Mucosa of descending colon (tissue), 3 donors: ENCODE results near the gene TCEAL8. TPM values are rescaled to one million over a fixed set of nuclear protein-coding genes. Genes with fewer than 3 reads are reported as not detected.
"Not testable (repeated sequence)": the region's sequence is repeated elsewhere in the genome, so short reads cannot be mapped to it uniquely, and the experiment has no call there.

Source experiments
- ATAC-seq: fragments of 200-7000 bp; cut with Tn5 transposase; one replicate; pipeline ENCODE4 v1.9.1; 2020; ENCODE audit warnings: mild to moderate bottlenecking, moderate library complexity
- DNase-seq, 3 donors: peaks; one replicate each; pipeline ENCODE4 v3.0.0-alpha.2; 2020
- H3K36me3 ChIP-seq: fragments of 200-600 bp; one replicate; pipeline ENCODE4 v1.8.0; 2021; ENCODE audit warnings: low read depth, mild to moderate bottlenecking
- H3K4me1 ChIP-seq: fragments of 200-600 bp; one replicate; pipeline ENCODE4 v1.8.0; 2021; ENCODE audit warnings: low read depth, mild to moderate bottlenecking
- H3K4me3 ChIP-seq: fragments of 200-600 bp; one replicate; pipeline ENCODE4 v1.8.0; 2021; ENCODE audit warnings: mild to moderate bottlenecking
- H3K9me3 ChIP-seq: fragments of 200-600 bp; one replicate; pipeline ENCODE4 v1.8.0; 2021; ENCODE audit warnings: mild to moderate bottlenecking
- intact Hi-C, 2 donors: fragments of 100-400 bp; cut with DNase I in 1 of 2; cut with micrococcal nuclease in 1 of 2; formaldehyde crosslinking; loops; one replicate each; pipeline versions ENCODE4 v1.11.0 to v1.11.1; 2022; cut with DNase I, micrococcal nuclease
- total RNA-seq, 3 donors: library from RNA; stranded (reverse); fragmentation: NEBNext Ultra II Directional in 2 of 3; extraction: Animal tissue kit (Norgen Biotek cat#: 25700) in 2 of 3; gene quantifications; one replicate each; pipeline versions ENCODE4 v1.2.1 to v1.2.4, GENCODE V29; 2021 to 2023
- TF ChIP-seq, protein P1 (sequence below): fragments of 200-600 bp; IDR thresholded peaks from one replicate; pipeline ENCODE4 v1.8.0; 2022; ENCODE audit warnings: antibody characterized with exemption, mild to moderate bottlenecking
- donor health status: DM: no; HTN: no; CAD: no; lungs with moderate emphysema.
- donor health status: DM: no; HTN: no; CAD: no.
- donor health status: DM: no; HTN: yes; CAD: no.

The TCEAL8 gene
- total RNA-seq, 3 donors from 2014 or later = 24.4 to 43.0 (median 31.2) TPM

DNA sequence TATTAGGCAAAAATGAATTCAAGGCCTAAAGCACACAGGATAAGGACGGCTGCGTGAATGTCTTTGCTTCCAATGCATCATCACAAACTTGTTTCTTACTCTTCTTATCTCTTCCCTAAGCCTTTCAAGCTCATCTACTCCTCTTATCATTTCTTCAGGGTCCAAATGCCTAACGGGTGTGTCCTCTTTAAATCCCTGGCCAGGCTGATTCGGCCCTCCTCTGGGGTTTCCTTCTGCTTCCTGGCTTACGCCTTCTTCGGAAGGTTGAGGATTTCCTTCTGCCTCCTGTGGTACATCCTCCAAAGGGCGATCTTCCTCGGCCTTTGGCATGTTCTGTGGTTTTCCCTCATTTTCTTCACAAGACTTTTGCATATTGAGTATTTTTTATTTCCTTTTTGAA lies 1.3 kb downstream of the TCEAL8 start:
- DNase-seq (peak in 1 of 3 donors; percentile 27), ATAC-seq (no peak)
- intact Hi-C loops = no loop called here
- no peak overlapping the region for H3K4me3 ChIP-seq
- no peaks in the 10 kb centered on the region for H3K36me3 ChIP-seq
- TF ChIP-seq, protein P1, sequence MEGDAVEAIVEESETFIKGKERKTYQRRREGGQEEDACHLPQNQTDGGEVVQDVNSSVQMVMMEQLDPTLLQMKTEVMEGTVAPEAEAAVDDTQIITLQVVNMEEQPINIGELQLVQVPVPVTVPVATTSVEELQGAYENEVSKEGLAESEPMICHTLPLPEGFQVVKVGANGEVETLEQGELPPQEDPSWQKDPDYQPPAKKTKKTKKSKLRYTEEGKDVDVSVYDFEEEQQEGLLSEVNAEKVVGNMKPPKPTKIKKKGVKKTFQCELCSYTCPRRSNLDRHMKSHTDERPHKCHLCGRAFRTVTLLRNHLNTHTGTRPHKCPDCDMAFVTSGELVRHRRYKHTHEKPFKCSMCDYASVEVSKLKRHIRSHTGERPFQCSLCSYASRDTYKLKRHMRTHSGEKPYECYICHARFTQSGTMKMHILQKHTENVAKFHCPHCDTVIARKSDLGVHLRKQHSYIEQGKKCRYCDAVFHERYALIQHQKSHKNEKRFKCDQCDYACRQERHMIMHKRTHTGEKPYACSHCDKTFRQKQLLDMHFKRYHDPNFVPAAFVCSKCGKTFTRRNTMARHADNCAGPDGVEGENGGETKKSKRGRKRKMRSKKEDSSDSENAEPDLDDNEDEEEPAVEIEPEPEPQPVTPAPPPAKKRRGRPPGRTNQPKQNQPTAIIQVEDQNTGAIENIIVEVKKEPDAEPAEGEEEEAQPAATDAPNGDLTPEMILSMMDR = no peak
- H3K9me3 ChIP-seq = no peaks in the 10 kb centered on the region
- H3K4me1 ChIP-seq = no peaks in the 10 kb centered on the region

DNA sequence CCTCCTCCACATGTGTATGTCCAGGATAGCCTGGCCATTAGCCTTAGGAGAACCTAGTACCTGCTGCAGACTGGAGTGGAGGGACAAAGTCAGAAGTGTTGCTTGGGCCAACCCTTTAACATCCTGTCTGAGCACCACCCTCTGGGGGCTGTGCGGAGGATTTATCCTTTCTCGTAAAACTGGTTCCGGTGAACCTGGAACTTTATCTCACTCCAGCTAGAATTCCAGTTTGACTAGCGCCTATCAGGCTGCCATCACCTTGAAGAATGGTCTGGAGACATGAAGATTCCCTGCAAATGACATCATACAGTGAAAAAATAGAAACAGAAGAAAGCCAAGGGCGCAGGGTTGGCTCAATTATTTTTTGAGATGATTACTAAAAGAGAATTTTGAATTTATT lies 4.0 kb downstream of the TCEAL8 start:
- no peaks in the 10 kb centered on the region for H3K36me3 ChIP-seq
- no peak for ATAC-seq
- intact Hi-C loops = no loop called here

DNA sequence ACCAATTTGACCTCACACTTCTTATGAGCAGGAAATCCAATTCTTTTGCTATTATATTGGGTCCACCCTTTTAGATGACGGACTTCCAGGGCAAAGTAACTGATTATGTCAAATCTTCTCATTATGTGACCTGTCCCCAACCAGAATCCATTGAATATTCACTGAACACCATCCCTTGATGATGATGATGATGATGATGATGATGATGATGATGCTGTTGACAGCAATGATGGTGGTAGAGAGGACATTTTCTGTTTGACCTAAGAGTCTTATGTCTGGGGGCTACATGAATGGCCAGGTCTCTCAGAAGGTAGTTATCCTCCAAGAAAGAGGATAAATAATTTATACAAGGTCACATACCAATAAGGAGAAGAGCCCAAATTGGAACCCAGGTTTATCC lies 5.2 kb downstream of the TCEAL8 start:
- no peaks in the 10 kb centered on the region for H3K36me3 ChIP-seq
- DNase-seq (no peak), ATAC-seq (no peak)
- H3K9me3 ChIP-seq = no peaks in the 10 kb centered on the region
- H3K4me3 ChIP-seq = no peak overlapping the region
- intact Hi-C loops = loop anchor here in 1 of 2 donors (5.0 kb wide), 1 partner anchor 38 kb away; no protein-coding TSS in a partner anchor
- no peaks in the 10 kb centered on the region for H3K4me1 ChIP-seq
- TF ChIP-seq, protein P1 = no peak

More for the DNA sequence above, 4.0 kb downstream of the TCEAL8 start:
- TF ChIP-seq, protein P1 = no peak
- no peaks in the 10 kb centered on the region for H3K4me1 ChIP-seq
- no peak overlapping the region for H3K4me3 ChIP-seq
- DNase-seq = no peak
- H3K9me3 ChIP-seq = no peaks in the 10 kb centered on the region

DNA sequence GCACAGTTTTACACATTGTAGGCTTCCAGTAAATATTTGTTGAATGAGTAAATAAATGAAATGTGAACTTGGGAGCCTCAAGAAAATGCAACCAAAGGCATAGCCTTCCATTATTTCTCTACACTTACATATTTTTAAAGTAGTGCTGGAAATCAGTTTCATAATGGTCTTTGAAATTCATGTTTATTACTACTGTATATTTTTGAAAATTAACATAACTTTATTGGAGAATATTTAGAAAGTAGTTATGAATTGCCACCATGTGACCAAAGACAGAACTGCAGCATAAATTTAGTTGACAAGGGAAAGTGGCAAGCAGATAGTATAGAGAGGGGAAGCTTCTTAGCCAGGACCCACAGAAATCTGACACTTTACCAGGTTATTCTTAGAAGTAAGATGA lies 6.4 kb downstream of the TCEAL8 start:
- no peak overlapping the region for H3K4me3 ChIP-seq
- no peaks in the 10 kb centered on the region for H3K9me3 ChIP-seq
- DNase-seq = peak in 1 of 3 donors; percentile 54
- ATAC-seq = no peak
- intact Hi-C loops = loop anchor here in 1 of 2 donors (5.0 kb wide), 1 partner anchor 36 kb away; no protein-coding TSS in a partner anchor
- TF ChIP-seq, protein P1 = no peak
- no peaks in the 10 kb centered on the region for H3K4me1 ChIP-seq
- H3K36me3 ChIP-seq = no peaks in the 10 kb centered on the region

DNA sequence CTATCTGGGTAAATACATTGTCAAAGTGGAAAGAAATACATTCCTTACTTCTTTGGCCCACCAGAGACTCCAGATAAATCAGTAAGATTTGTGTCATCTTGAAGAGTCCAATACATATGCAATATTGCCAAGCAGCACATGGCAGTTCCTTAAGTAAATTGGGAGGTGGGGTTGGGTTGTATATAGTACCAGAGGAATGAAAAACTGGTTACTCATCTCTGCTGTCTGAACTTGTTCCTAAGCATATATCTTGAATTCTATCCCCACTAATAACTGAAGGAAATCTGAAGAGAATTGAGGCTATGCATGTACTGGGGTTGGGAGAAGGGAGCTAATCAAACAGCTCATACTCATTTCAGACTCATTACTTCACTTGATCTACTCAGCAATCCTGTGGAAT lies 14.8 kb downstream of the TCEAL8 start:
- Histone ChIP-seq H3K4me1 (no peaks in the 10 kb centered on the region), H3K9me3 (no peaks in the 10 kb centered on the region), H3K36me3 (no peaks in the 10 kb centered on the region), H3K4me3 (no peak overlapping the region)
- intact Hi-C loops = no loop called here
- DNase-seq (no peak), ATAC-seq (no peak)
- TF ChIP-seq, protein P1 = no peak

DNA sequence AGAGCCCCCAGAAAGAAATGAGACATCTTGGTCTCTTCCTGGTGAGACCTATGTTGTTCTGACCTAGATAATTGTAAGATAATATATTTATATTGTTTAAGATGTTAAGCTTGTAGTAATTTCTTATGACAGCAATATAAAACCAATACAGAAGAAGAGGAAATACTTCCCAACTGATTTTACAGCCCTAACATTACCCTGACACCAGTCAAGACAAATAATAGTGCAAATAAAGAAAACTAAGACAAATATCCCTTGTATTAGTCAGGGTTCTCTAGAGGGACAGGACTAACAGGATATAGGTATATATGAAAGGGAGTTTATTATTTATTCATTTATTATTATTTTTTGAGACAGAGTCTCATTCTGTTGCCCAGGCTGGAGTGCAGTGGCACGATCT lies 18.7 kb downstream of the TCEAL8 start:
- intact Hi-C loops = no loop called here
- H3K9me3 ChIP-seq = no peaks in the 10 kb centered on the region

DNA sequence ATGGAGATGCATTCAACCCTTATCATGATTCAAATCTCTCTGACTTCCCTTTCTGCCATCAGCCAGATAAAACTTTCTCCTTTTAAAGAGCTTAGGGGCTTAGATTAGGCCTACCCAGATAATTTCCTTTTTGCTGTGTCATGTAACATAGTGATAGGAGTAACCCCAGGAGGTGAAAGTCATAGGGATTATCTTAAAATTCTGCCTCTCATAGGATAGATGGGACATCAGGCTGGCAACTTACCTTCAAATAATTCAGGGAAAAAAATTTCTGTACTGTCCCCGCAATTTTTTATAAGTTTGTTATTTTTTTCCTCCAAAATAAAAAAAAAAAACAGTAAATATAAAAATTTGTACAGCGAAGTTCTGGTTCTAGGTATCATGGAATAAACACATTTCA lies 19.3 kb downstream of the TCEAL8 start:
- intact Hi-C loops, H3K9me3 ChIP-seq, H3K4me1 ChIP-seq, DNase-seq, H3K4me3 ChIP-seq, ATAC-seq, H3K36me3 ChIP-seq: not testable (repeated sequence)

More for the DNA sequence above, 18.7 kb downstream of the TCEAL8 start:
- TF ChIP-seq, protein P1 = no peak
- Histone ChIP-seq H3K4me1 (no peaks in the 10 kb centered on the region), H3K36me3 (no peaks in the 10 kb centered on the region), H3K4me3 (no peak overlapping the region)
- no peak for ATAC-seq
- no peak for DNase-seq
